Body of pancreas (tissue), 4 donors: ENCODE data around the gene CCDC149. TPM values are rescaled to one million over a fixed set of nuclear protein-coding genes. Genes with fewer than 3 reads are reported as not detected.

Source experiments
- ATAC-seq: fragments of 150-250 bp; one replicate; pipeline ENCODE4 v1.9.1; 2016
- DNase-seq, 4 donors: peaks; one replicate each; pipeline ENCODE4 v3.0.0-alpha.2; 2019
- H3K27ac ChIP-seq, 4 donors: fragments of 200-600 bp; sonication (generic); 1 replicate in 3 of 4; 2 replicates in 1 of 4; pipeline versions ENCODE4 v1.5.1 to v1.6.1; 2016 to 2019; ENCODE audit warnings: mild to moderate bottlenecking in 1 of 4, mixed read lengths in 1 of 4, moderate library complexity in 1 of 4
- H3K27me3 ChIP-seq, 2 donors: fragments of 200-600 bp; sonication (generic); one replicate each; pipeline ENCODE4 v1.6.0; 2016; ENCODE audit warnings: mild to moderate bottlenecking in 1 of 2
- H3K36me3 ChIP-seq, 2 donors: fragments of 200-600 bp; sonication (generic); replicated peaks in 1 of 2; 2 replicates each; pipeline ENCODE4 v1.5.1; 2016; ENCODE audit warnings: low read depth in 2 of 2; ENCODE audit not compliant: insufficient read depth in 1 of 2
- H3K4me1 ChIP-seq: fragments of 200-600 bp; sonication (generic); one replicate; pipeline ENCODE4 v1.6.0; 2016
- H3K4me3 ChIP-seq, 2 donors: fragments of 200-600 bp; sonication (generic); 1 replicate in 1 of 2; 2 replicates in 1 of 2; pipeline ENCODE4 v1.5.1; 2016 to 2019
- H3K9me3 ChIP-seq, 3 donors: fragments of 200-600 bp; sonication (generic); 1 replicate in 2 of 3; 2 replicates in 1 of 3; pipeline ENCODE4 v1.5.1; 2016
- CTCF ChIP-seq, 7 experiments: fragments of 450-650 bp in 4 of 7; fragments of 200-600 bp in 3 of 7; sonication (generic) in 3 of 7; IDR thresholded peaks; one replicate each; pipeline ENCODE4 v1.5.1; 2016 to 2019; ENCODE audit warnings: antibody characterized with exemption in 7 of 7
- POLR2A ChIP-seq, 3 donors: fragments of 450-650 bp; IDR thresholded peaks; one replicate each; pipeline ENCODE4 v1.6.1; 2016; ENCODE audit warnings: antibody characterized with exemption in 3 of 3, mild to moderate bottlenecking in 2 of 3
- whole genome bisulfite sequencing, 2 donors: methylation state at CpG; one replicate each; pipeline ENCODE4 v1.1.5; 2017; 5-methylcytosine and 5-hydroxymethylcytosine counted together
- intact Hi-C: fragments of 100-400 bp; cut with DNase I; formaldehyde crosslinking; loops from one replicate; pipeline ENCODE4 v1.15.1; 2023
- total RNA-seq, 2 donors: library from RNA; depleted of rRNA; stranded (reverse); fragments of >200 nt; gene quantifications; one replicate each; pipeline ENCODE4 v1.1.0, GENCODE V29; 2016

Gene CCDC149
- total RNA-seq, 2 donors from 2014 or later = 9.6 to 15.0 TPM

DNA sequence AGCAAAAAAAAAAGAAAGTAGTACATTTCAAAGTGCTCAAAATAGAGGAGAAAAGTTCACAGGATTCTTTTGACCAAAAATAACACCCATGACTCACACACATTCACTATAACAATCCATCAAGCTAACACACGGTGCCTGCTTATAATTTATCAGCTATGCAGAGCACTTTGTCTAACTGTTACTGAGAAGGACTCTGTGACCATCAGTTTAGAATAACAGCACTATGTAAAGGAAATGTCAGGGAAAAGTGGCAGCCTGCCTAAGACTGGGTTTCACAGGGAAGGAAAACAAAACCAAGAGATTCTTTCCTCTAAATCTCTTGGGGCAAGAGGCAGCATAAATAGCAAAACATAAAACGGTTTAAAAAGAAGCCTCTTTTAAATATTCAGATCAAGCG lies 54.8 kb downstream of the CCDC149 start:
- TF ChIP-seq POLR2A (IDR thresholded peaks at IDR 0.05) = no peak
- no peak for TF ChIP-seq CTCF (IDR thresholded peaks at IDR 0.05)
- WGBS, 2 donors = 50 to 61% methylated on average over 3 of the region's 3 CpGs
- Histone ChIP-seq H3K4me1 (no peaks in the 10 kb centered on the region), H3K36me3 (no peaks in the 10 kb centered on the region), H3K27me3 (no peaks in the 10 kb centered on the region), H3K4me3 (no peak overlapping the region), H3K9me3 (no peaks in the 10 kb centered on the region), H3K27ac (no peak overlapping the region)
- ATAC-seq (peak; percentile 50), DNase-seq (no peak)
- intact Hi-C loops = no loop called here

GRCh38 chr4:24856586-24856985 lies 56.3 kb downstream of the CCDC149 start:
- WGBS, 2 donors = 86 to 89% methylated on average over 8 to 9 of the region's 9 CpGs

GRCh38 chr4:24855741-24856140 lies 57.1 kb downstream of the CCDC149 start:
- Histone ChIP-seq H3K27me3 (no peaks in the 10 kb centered on the region), H3K36me3 (peaks cover 0 to 2% of the 10 kb centered on the region in 2 donors), H3K4me3 (no peak overlapping the region), H3K9me3 (no peaks in the 10 kb centered on the region), H3K27ac (no peak overlapping the region), H3K4me1 (no peaks in the 10 kb centered on the region)
- TF ChIP-seq CTCF (IDR thresholded peaks at IDR 0.05) = no peak
- no peak for TF ChIP-seq POLR2A (IDR thresholded peaks at IDR 0.05)
- no peak for DNase-seq
- ATAC-seq = no peak
- intact Hi-C loops = no loop called here
- WGBS, 2 donors = 96 to 98% methylated on average over 2 of the region's 2 CpGs

More at GRCh38 chr4:24856586-24856985, 56.3 kb downstream of the CCDC149 start:
- Histone ChIP-seq H3K4me1 (no peaks in the 10 kb centered on the region), H3K27me3 (no peaks in the 10 kb centered on the region), H3K9me3 (no peaks in the 10 kb centered on the region), H3K36me3 (no peaks in the 10 kb centered on the region), H3K4me3 (no peak overlapping the region), H3K27ac (no peak overlapping the region)
- DNase-seq (no peak), ATAC-seq (no peak)
- TF ChIP-seq CTCF (IDR thresholded peaks at IDR 0.05) (no peak), POLR2A (IDR thresholded peaks at IDR 0.05) (no peak)
- intact Hi-C loops = no loop called here

DNA sequence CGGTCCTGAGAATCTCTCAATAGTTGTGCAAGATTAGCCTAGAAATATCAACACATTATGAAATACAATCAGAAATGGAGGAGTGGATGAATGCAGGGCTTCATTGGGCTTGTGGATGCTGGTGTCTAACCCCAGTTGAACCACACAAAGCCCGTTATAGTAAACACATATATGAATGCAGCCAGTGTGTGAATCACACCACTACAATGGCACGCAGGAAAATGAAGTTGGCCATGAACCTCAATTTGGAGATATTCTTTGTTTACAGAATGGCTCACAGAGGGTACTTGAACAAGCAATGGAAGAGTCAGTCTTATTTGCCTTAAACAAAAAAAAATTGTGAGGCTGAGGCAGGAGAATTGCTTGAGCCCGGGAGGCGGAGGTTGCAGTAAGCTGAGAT lies 59.7 kb downstream of the CCDC149 start:
- Histone ChIP-seq H3K9me3 (no peaks in the 10 kb centered on the region), H3K27me3 (no peaks in the 10 kb centered on the region), H3K36me3 (peaks cover 0 to 2% of the 10 kb centered on the region in 2 donors), H3K4me1 (no peaks in the 10 kb centered on the region), H3K27ac (no peak overlapping the region), H3K4me3 (no peak overlapping the region)
- no peak for ATAC-seq
- intact Hi-C loops = no loop called here
- DNase-seq = no peak
- no peak for TF ChIP-seq POLR2A (IDR thresholded peaks at IDR 0.05)
- TF ChIP-seq CTCF (IDR thresholded peaks at IDR 0.05) = no peak
- WGBS, 2 donors = 87 to 97% methylated on average over 5 of the region's 5 CpGs

DNA sequence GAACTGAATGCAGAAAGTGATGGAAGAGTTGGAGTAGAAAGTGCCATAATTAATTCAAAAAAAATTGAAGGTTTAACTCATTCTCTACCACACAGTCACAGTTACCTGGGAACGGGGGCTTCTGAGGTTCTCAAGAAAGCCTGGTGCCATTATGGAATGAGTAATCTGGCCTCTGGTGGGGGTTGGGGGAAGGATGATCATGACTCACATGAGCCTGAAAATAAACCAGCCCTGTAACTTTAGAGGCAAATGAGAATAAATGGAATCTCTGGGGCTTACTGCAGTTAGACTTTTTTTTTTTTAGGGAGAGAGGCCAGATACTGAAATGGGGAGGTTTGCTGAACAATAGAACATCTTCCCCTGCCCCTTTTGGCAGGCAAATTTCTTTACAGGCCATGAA lies 62.2 kb downstream of the CCDC149 start:
- ATAC-seq (no peak), DNase-seq (peak in 1 of 4 donors; percentile 16)
- Histone ChIP-seq H3K4me3 (no peak overlapping the region), H3K4me1 (no peaks in the 10 kb centered on the region), H3K27me3 (no peaks in the 10 kb centered on the region), H3K27ac (no peak overlapping the region), H3K36me3 (peaks cover 0 to 2% of the 10 kb centered on the region in 2 donors), H3K9me3 (no peaks in the 10 kb centered on the region)
- 93 to 95% methylated on average over 1 of the region's 1 CpG for WGBS, 2 donors
- TF ChIP-seq CTCF (IDR thresholded peaks at IDR 0.05) (no peak), POLR2A (IDR thresholded peaks at IDR 0.05) (no peak)
- intact Hi-C loops = no loop called here
